LNCAP (cell line): Measurements from ENCODE around the gene PTGR3.

Experiments used
- CTCF ChIP-seq: fragments of 450-650 bp; IDR thresholded peaks from 2 replicates; pipeline ENCODE4 v1.5.1; 2017; ENCODE audit warnings: mild to moderate bottlenecking

PTGR3 gene

DNA sequence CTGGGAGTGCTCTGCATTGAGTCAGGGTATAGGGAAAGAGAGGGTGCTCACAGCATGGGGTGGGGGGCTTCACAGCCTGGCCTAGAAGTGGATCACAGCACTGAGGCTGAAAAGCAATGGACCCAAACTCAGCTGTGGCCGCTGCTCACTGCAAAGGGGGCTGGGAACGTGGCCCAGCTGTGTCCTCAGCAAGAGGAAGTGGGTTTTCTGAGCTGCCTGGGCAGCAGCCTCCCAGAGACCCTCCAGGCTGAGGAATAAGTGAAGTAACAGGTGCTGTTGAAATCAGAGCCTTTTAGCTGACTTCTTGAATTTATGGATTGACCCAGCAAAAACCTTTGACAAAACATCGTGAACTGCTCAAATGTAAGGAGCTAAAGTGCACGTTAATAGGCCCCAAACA is 35.2 kb downstream of the PTGR3 start:
- TF ChIP-seq CTCF, result no peak

DNA sequence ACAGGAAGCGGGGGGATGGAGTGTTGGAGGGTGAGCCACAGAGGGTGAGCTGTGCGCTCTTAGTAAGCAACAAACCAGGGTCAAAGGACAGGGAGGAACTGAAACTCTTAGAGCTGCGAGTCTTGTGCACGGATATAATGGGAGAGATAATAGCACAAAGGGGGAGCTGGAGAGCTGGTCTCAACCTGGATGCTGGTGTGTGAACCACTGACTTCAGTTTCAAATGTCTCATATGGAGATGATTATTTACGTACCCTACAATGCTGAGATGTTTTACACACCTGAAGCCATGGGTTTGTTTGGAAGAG is 35.9 kb downstream of the PTGR3 start:
- no peak for TF ChIP-seq CTCF

DNA sequence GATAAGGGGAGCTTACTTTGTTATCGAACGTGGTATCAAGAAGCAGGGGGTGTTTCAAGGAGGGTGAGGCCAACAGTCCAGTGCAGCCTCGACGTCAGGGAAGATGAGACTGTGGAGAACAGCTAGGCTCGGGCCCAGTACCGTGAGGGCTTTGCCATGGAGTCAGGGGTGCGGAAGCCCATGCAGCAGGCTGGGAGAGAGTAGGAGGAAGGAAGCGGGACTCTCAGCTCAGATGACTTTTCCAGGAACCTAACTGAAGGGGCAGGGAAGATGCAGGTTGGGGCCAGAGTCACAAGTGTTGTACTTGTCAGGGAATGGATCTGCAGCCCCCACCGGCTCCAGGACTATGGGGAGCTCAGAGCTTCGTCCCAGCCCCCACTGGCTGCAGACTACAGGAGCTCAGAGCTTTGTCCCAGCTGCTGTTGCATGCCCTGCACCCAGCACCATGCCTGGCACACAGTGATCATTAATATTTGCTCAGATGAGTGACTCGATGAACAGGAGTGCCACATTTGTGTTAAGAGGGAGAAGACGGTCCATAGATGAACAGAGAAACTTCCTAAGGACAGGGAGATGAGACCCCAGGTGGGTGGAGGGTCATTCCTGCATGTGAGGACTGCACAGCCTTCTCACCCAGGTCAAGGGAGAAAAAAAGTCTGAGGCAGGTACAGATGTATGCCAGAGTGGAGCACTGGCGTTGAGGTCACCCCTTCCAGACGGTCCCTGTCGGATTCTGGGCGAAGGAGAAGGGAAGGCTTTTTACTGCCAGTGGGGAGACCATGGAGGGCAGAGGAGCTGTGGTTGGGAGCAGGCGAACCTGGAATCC is 36.4 kb downstream of the PTGR3 start:
- TF ChIP-seq CTCF, result no peak

- TF ChIP-seq CTCF, result no peak
Observed at GRCh38 chr18:75170916-75171315, 38.0 kb downstream of the PTGR3 start.

GRCh38 chr18:75170022-75170789 is 38.7 kb downstream of the PTGR3 start:
- no peak for TF ChIP-seq CTCF

DNA sequence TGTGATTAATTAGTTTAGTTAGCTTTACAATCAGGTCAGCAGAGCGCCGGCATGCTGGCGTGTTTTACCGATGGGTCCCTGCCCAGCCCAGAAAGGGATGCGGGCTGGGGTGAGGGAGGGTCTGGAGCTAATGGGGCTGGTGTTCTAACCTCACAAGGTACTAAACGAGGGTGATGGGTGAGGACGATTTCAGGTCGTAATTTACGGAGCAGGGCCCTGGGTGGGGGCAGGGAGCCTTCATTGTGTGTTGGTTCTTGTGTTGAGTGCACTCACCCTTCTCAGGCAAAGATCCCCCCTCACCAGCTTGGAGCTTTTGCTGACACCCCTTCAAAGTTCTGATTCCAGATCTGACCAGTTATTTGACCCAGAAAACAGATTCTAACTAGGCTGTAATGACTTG is 39.5 kb downstream of the PTGR3 start:
- TF ChIP-seq CTCF, result no peak

GRCh38 chr18:75168619-75169018 is 40.3 kb downstream of the PTGR3 start:
- TF ChIP-seq CTCF, result no peak
